K562 (cell line): ENCODE measurements around the gene SLC6A9. TPM values are rescaled to one million over a fixed set of nuclear protein-coding genes. Genes with fewer than 3 reads are reported as not detected.

Experiments
- ATAC-seq: fragments of 200-7000 bp; cut with Tn5 transposase; 3 replicates; pipeline ENCODE4 v1.9.1; 2020; ENCODE audit warnings: moderate library complexity
- BruUV-seq: library from RNA; stranded (reverse); fragments of 400-500 nt; replicated peaks from 2 replicates; lab custom pipeline; 2021; lab: Mats Ljungman, UMichigan
- CTCF ChIA-PET: fragments of 300-600 bp; formaldehyde crosslinking; extraction: SDS; loops from one replicate; lab custom pipeline; 2021; ENCODE audit warnings: low intra/inter-chr PET ratio; lab: Yijun Ruan, JAX
- POLR2A ChIA-PET: fragments of 300-600, 350-650 bp; sonication (Branson Sonifier 250); formaldehyde crosslinking; extraction: SDS; loops from one replicate; lab custom pipeline; 2021; ENCODE audit warnings: antibody characterized with exemption, inconsistent platforms; lab: Yijun Ruan, JAX
- DNase-seq, 4 experiments: peaks; one replicate each; pipeline versions ENCODE4 v3.0.0 to v3.0.0-alpha.2; 2011 to 2018; ENCODE audit warnings: low spot score in 3 of 4, mixed read lengths in 3 of 4; ENCODE audit errors: extremely low read depth in 1 of 4
- FAIRE-seq: peaks from 2 replicates; lab custom pipeline; 2011; peaks lifted over from hg19 to GRCh38; lab: Jason Lieb, UNC
- H2AFZ ChIP-seq: 2 replicates; pipeline ENCODE4 v1.6.0; 2011; ENCODE audit warnings: low read depth, low read length, control low read depth, inconsistent platforms
- H3K27ac ChIP-seq: fragments of 200-600 bp; 3 replicates; pipeline ENCODE4 v1.8.0; 2011; ENCODE audit warnings: low read depth, mild to moderate bottlenecking, control low read depth, inconsistent platforms, low read length, moderate library complexity, mixed read lengths; ENCODE audit errors: extremely low read depth
- H3K27me3 ChIP-seq, 2 experiments: fragments of 300-600 bp in 1 of 2; 2 replicates in 1 of 2; 3 replicates in 1 of 2; pipeline versions ENCODE4 v1.6.0 to v1.8.0; 2011; ENCODE audit warnings: inconsistent platforms in 2 of 2, low read length in 2 of 2, mild to moderate bottlenecking in 1 of 2, mixed read lengths in 1 of 2, moderate library complexity in 1 of 2; ENCODE audit not compliant: control insufficient read depth in 2 of 2, insufficient read depth in 2 of 2
- H3K36me3 ChIP-seq: fragments of 300-600 bp; 3 replicates; pipeline ENCODE4 v1.8.0; 2011; ENCODE audit warnings: mild to moderate bottlenecking, low read length, inconsistent platforms; ENCODE audit not compliant: control insufficient read depth, insufficient read depth
- H3K4me1 ChIP-seq, 2 experiments: fragments of 200-600 bp in 1 of 2; replicated peaks in 1 of 2; 2 replicates in 1 of 2; 3 replicates in 1 of 2; pipeline versions ENCODE4 v1.5.1 to v1.8.0; 2011; ENCODE audit warnings: inconsistent platforms in 2 of 2, low read length in 2 of 2, mild to moderate bottlenecking in 1 of 2, mixed read lengths in 1 of 2, moderate library complexity in 1 of 2; ENCODE audit not compliant: control insufficient read depth in 2 of 2, insufficient read depth in 2 of 2
- H3K4me2 ChIP-seq: 2 replicates; pipeline ENCODE4 v1.6.1; 2011; ENCODE audit warnings: low read length, control low read depth, inconsistent platforms, mixed read lengths; ENCODE audit not compliant: insufficient read depth
- H3K4me3 ChIP-seq: fragments of 200-600 bp; sonication (generic), shearing (Covaris generic); 2 replicates; pipeline ENCODE4 v1.5.1; 2016; ENCODE audit warnings: control low read depth, inconsistent platforms
- H3K79me2 ChIP-seq: fragments of 200-600 bp; 3 replicates; pipeline ENCODE4 v1.8.0; 2011; ENCODE audit warnings: low read length, inconsistent platforms; ENCODE audit not compliant: control insufficient read depth, insufficient read depth
- H3K9ac ChIP-seq, 2 experiments: 2 replicates each; pipeline versions ENCODE4 v1.6.0 to v1.6.1; 2011; ENCODE audit warnings: low read depth in 2 of 2, low read length in 2 of 2, control low read depth in 1 of 2, inconsistent platforms in 1 of 2, mild to moderate bottlenecking in 1 of 2, mixed read lengths in 1 of 2; ENCODE audit not compliant: insufficient read depth in 1 of 2
- H3K9me1 ChIP-seq: one replicate; pipeline ENCODE4 v1.6.0; 2011; ENCODE audit warnings: inconsistent platforms, mild to moderate bottlenecking, low read length, moderate library complexity; ENCODE audit not compliant: control insufficient read depth, insufficient read depth
- H3K9me3 ChIP-seq: replicated peaks from 2 replicates; pipeline ENCODE4 v1.5.1; 2011; ENCODE audit warnings: low read depth, low read length, inconsistent platforms; ENCODE audit not compliant: control insufficient read depth, insufficient read depth
- H4K20me1 ChIP-seq: replicated peaks from 2 replicates; pipeline ENCODE4 v1.6.1; 2011; ENCODE audit warnings: low read length, inconsistent platforms, mixed read lengths; ENCODE audit not compliant: control insufficient read depth, insufficient read depth
- CBX8 ChIP-seq: fragments of 200-600 bp; sonication (generic); IDR thresholded peaks from 2 replicates; pipeline ENCODE4 v1.6.1; 2012; ENCODE audit warnings: borderline replicate concordance, mixed run types, low read depth, mild to moderate bottlenecking, moderate library complexity, mixed read lengths, low read length, control low read depth, inconsistent platforms; ENCODE audit not compliant: poor library complexity, severe bottlenecking; ENCODE audit errors: extremely low read depth
- EZH2 ChIP-seq: IDR thresholded peaks from 2 replicates; pipeline ENCODE4 v1.6.1; 2012; ENCODE audit warnings: low read depth, mild to moderate bottlenecking, inconsistent platforms, low read length, borderline replicate concordance
- MIER1 ChIP-seq: fragments of 450-650 bp; IDR thresholded peaks from 2 replicates; pipeline ENCODE4 v1.6.1; 2016; ENCODE audit warnings: antibody characterized with exemption, mild to moderate bottlenecking, low read depth
- MTA1 ChIP-seq: fragments of 450-650 bp; IDR thresholded peaks from 2 replicates; pipeline ENCODE4 v1.6.1; 2017; ENCODE audit warnings: borderline replicate concordance
- NR0B1 ChIP-seq: fragments of 450-650 bp; IDR thresholded peaks from one replicate; pipeline ENCODE4 v1.6.1; 2018; ENCODE audit warnings: mild to moderate bottlenecking, moderate library complexity; ENCODE audit not compliant: partially characterized antibody
- POLR3G ChIP-seq: IDR thresholded peaks from 2 replicates; pipeline ENCODE4 v1.6.1; 2011; ENCODE audit not compliant: insufficient read length, insufficient replicate concordance; ENCODE audit errors: extremely low read depth
- SIRT6 ChIP-seq: IDR thresholded peaks from one replicate; pipeline ENCODE4 v1.6.1; 2012; ENCODE audit warnings: low read depth, mild to moderate bottlenecking, control low read depth, inconsistent platforms, low read length, moderate library complexity
- SPI1 ChIP-seq: IDR thresholded peaks from 2 replicates; pipeline ENCODE4 v1.6.1; 2011; ENCODE audit warnings: low read depth, low read length, control low read depth, borderline replicate concordance
- SRF ChIP-seq, 2 experiments: fragments of 250-450, 450-650 bp in 1 of 2; sonication (Bioruptor Pico) in 1 of 2; sonication (generic) in 1 of 2; formaldehyde crosslinking; IDR thresholded peaks; 2 replicates each; pipeline versions ENCODE4 v1.5.0 to v1.5.1; 2020 to 2022; ENCODE audit warnings: mild to moderate bottlenecking in 1 of 2, missing genetic modification reagents in 1 of 2
- ZNF75A ChIP-seq: fragments of 450-650 bp; formaldehyde crosslinking; IDR thresholded peaks from 2 replicates; pipeline ENCODE4 v1.4.0; 2020; ENCODE audit warnings: mild to moderate bottlenecking
- WGBS: fragments of 100-300 bp; shearing (Covaris generic); methylation state at CpG from one replicate; pipeline ENCODE4 v1.1.6; 2016; ENCODE audit warnings: low coverage, mixed read lengths; ENCODE audit not compliant: insufficient coverage; ENCODE audit errors: missing lambda C conversion rate; 5-methylcytosine and 5-hydroxymethylcytosine counted together
- in situ Hi-C: fragments of 300-500 bp; cut with MboI; formaldehyde crosslinking; loops from 4 replicates; pipeline ENCODE4 v1.15.0; 2018; ENCODE audit warnings: inconsistent platforms, mixed read lengths
- intact Hi-C: fragments of 100-400 bp; cut with micrococcal nuclease; formaldehyde crosslinking; loops from 2 replicates; pipeline ENCODE4 v1.14.2; 2022
- polyA plus RNA-seq, 8 experiments: library from polyadenylated mRNA; depleted of rRNA in 4 of 8; stranded (reverse) in 5 of 8; unstranded in 3 of 8; fragments of >200 nt; fragmentation: Nextera tagmentation in 2 of 8; fragmentation: Illumina TruSeq in 1 of 8; extraction: Ambion mirVana in 2 of 8; extraction: Trizol in 1 of 8; gene quantifications; 2 replicates each; pipeline versions ENCODE4 v1.2.1 to v1.2.3, GENCODE V29; 2011 to 2014; ENCODE audit warnings: inconsistent platforms in 1 of 8, missing spikeins in 1 of 8
- total RNA-seq, 7 experiments: library from RNA; depleted of rRNA in 6 of 7; stranded (reverse); fragments of >200 nt in 6 of 7; fragmentation: Illumina TruSeq in 2 of 7; extraction: Trizol in 2 of 7; gene quantifications; 2 replicates each; pipeline versions ENCODE4 v1.2.1 to v1.2.3, GENCODE V29; 2011 to 2021; ENCODE audit warnings: low replicate concordance in 1 of 7

SLC6A9 gene
- total and polyA plus RNA-seq, 9 of the 15 experiments (the other 6 are each of a cell fraction or from before 2014, with no cell fraction given): 0.17 to 18.7 (median 2.9) TPM

- Histone ChIP-seq H3K27ac (no peak overlapping the region), H3K9me3 (no peaks in the 10 kb centered on the region), H3K27me3 (no peaks in the 10 kb centered on the region), H2AFZ (no peak overlapping the region), H3K9ac (no peak overlapping the region), H3K4me1 (no peaks in the 10 kb centered on the region; a peak in 2 of 5 replicates), H3K9me1 (no peaks in the 10 kb centered on the region), H4K20me1 (no peaks in the 10 kb centered on the region), H3K4me3 (no peak overlapping the region), H3K36me3 (no peaks in the 10 kb centered on the region), H3K4me2 (no peak overlapping the region), H3K79me2 (no peaks in the 10 kb centered on the region)
- 9% methylated on average over 1 of the region's 1 CpG for WGBS
- TF ChIP-seq SPI1 (peak; percentile 75; the same call in 1 of the 2 replicates), SRF (CRISPR knock-in tag; IDR thresholded peaks at IDR 0.05) (no peak)
- intact Hi-C loops: no loop called here
- BruUV-seq: no TSS peak
- CTCF ChIA-PET: no interaction called here
- ATAC-seq (no peak), DNase-seq (no peak), FAIRE-seq (no peak)
- POLR2A ChIA-PET: interaction anchor here (0.6 to 1.8 kb wide), 3 partner anchors 9 to 759 kb away, joined by 3 to 11 read pairs (median 4); no protein-coding TSS in a partner anchor
- in situ Hi-C loops: no loop called here
Observed at GRCh38 chr1:44057293-44057692, 26.0 kb upstream of the SLC6A9 start.

- POLR2A ChIA-PET: no interaction called here
- Histone ChIP-seq H3K27me3 (no peaks in the 10 kb centered on the region), H3K79me2 (no peaks in the 10 kb centered on the region), H3K9me1 (no peaks in the 10 kb centered on the region), H3K36me3 (no peaks in the 10 kb centered on the region), H4K20me1 (no peaks in the 10 kb centered on the region), H3K4me2 (no peak overlapping the region), H3K27ac (no peak overlapping the region), H3K9ac (no peak overlapping the region), H3K9me3 (no peaks in the 10 kb centered on the region)
- ATAC-seq: no peak
- FAIRE-seq: peak; percentile 73
- 47% methylated on average over 2 of the region's 2 CpGs for WGBS
- BruUV-seq: no TSS peak
- CTCF ChIA-PET: no interaction called here
- no peak for DNase-seq
- TF ChIP-seq MTA1 (no peak), NR0B1 (no peak), SIRT6 (no peak), EZH2 (no peak), ZNF75A (no peak), POLR3G (no peak), MIER1 (no peak), CBX8 (no peak)
- TF ChIP-seq, all 486 proteins: peak for 0
- in situ Hi-C loops: no loop called here
- Histone ChIP-seq H2AFZ (peak overlapping the region; percentile 41), H3K4me1 (peaks cover 7 to 9% of the 10 kb centered on the region in 2 experiments; a peak in 3 of 5 replicates), H3K4me3 (no peak overlapping the region)
- intact Hi-C loops: no loop called here
Observed at GRCh38 chr1:44053394-44053793, 22.1 kb upstream of the SLC6A9 start.
